ENCODE data around the gene KRTAP17-1. TPM values are rescaled to one million over a fixed set of nuclear protein-coding genes. Genes with fewer than 3 reads are reported as not detected.

KRTAP17-1 gene
- total and polyA plus RNA-seq, 2 of the 4 experiments (the other 2 are of a cell fraction), result not detected

- no peak for ATAC-seq (ENCODE audit: low read depth)
- in situ Hi-C loops (cut with MboI; ENCODE audit: low sequenced_read_pairs), result loop anchor here (5.0 kb wide), 1 partner anchor 417 kb away; no protein-coding TSS in a partner anchor
- BruUV-seq (replicated peaks), result no TSS peak
These were observed 8.9 kb upstream of the KRTAP17-1 start for GRCh38 chr17:41324180-41325075.

More at GRCh38 chr17:41324180-41325075, 8.9 kb upstream of the KRTAP17-1 start:
- WGBS, 2 experiments (ENCODE audit: extremely low coverage in 2 of 2, insufficient read length in 1 of 2), result 87% methylated on average over 13 of the region's 16 CpGs; no CpG with 5 or more reads in 1 of the 2 experiments
- no peak overlapping the region for H4K5ac ChIP-seq (ENCODE audit: low read depth, low read length)
- H3K9me3 ChIP-seq (ENCODE audit: control insufficient read depth, insufficient read depth, low read length), result peaks cover 4% of the 10 kb centered on the region; the same call in 1 of the 2 replicates
- peak overlapping the region; percentile 44; the same call in 2 of the 3 replicates for H2BK15ac ChIP-seq (ENCODE audit: low read depth, low read length)
- H3K79me1 ChIP-seq (ENCODE audit: low read depth in 1 of 2, low read length in 2 of 2), result no peaks in the 10 kb centered on the region
- H2AK9ac ChIP-seq (replicated peaks; ENCODE audit: low read depth, low read length, poor library complexity), result peak overlapping the region; percentile 63
- H3K27me3 ChIP-seq (ENCODE audit: control insufficient read depth, insufficient read depth, low read length), result no peaks in the 10 kb centered on the region
- intact Hi-C loops (cut with micrococcal nuclease), result loop anchor here (5.0 kb wide), 2 partner anchors 262 to 323 kb away; partner anchors contain the start of gene KRTAP2-3
- peak overlapping the region; percentile 72 for H3K4ac ChIP-seq (ENCODE audit: low read depth, low read length)
- H2AFZ ChIP-seq (replicated peaks; ENCODE audit: low read length, poor library complexity), result peak overlapping the region; percentile 51
- H3K27ac ChIP-seq (ENCODE audit: insufficient read depth, low read length), result no peak overlapping the region
- peak overlapping the region; percentile 15 for H2BK5ac ChIP-seq (ENCODE audit: low read depth, low read length, poor library complexity, severe bottlenecking)
- H3K4me3 ChIP-seq (ENCODE audit: insufficient read depth, low read depth, low read length), result no peak overlapping the region
- dilution Hi-C loops (cut with HindIII; ENCODE audit: low sequenced_read_pairs, unreplicated experiment), result no loop called here
- H3K9me1 ChIP-seq (ENCODE audit: insufficient read depth, low read length), result peaks cover 3% of the 10 kb centered on the region; the same call in 1 of the 2 replicates
- H2BK120ac ChIP-seq (ENCODE audit: low read depth, low read length), result peak overlapping the region; percentile 73
- no peak overlapping the region for H3K56ac ChIP-seq (ENCODE audit: extremely low read depth, insufficient read depth, low read length)
- H4K20me1 ChIP-seq (ENCODE audit: insufficient read depth, low read length), result no peaks in the 10 kb centered on the region
- no peak overlapping the region for H3K9ac ChIP-seq (ENCODE audit: low read depth, low read length)
- peak overlapping the region in 1 of 2 experiments; percentile 26; a peak in 1 of 4 replicates for H4K8ac ChIP-seq (ENCODE audit: low read depth in 2 of 2, low read length in 2 of 2)
- H3K4me1 ChIP-seq (ENCODE audit: control insufficient read depth, insufficient read depth, low read length), result peaks cover 2% of the 10 kb centered on the region
- TF ChIP-seq CTCF (conservative IDR thresholded peaks at IDR 0.05; ENCODE audit: low read depth, low read length), result peak; percentile 27
- TF ChIP-seq POLR2A (IDR thresholded peaks at IDR 0.05; ENCODE audit: low read depth, low read length), result no peak
- TF ChIP-seq RFX5 (IDR thresholded peaks at IDR 0.05; ENCODE audit: low read depth, low read length), result no peak
- ChIA-PET POLR2A (ENCODE audit: unreplicated experiment) (no interaction called here), CTCF (interaction anchor here (0.6 to 0.9 kb wide), 2 partner anchors 224 to 468 kb away, joined by 3 read pairs; no protein-coding TSS in a partner anchor)
- H4K91ac ChIP-seq (ENCODE audit: insufficient read depth, low read depth, low read length), result peak overlapping the region; percentile 85
- H2AK5ac ChIP-seq (ENCODE audit: low read depth, low read length), result peak overlapping the region; percentile 76
- H3K23ac ChIP-seq (ENCODE audit: low read depth, low read length), result no peak overlapping the region
- peak overlapping the region; percentile 84; the same call in 1 of the 2 replicates for H2BK20ac ChIP-seq (ENCODE audit: low read depth, low read length)
- H3K4me2 ChIP-seq (ENCODE audit: low read depth, low read length), result no peak overlapping the region
- DNase-seq, result peak; percentile 8
- no peak overlapping the region for H3K18ac ChIP-seq (ENCODE audit: low read depth, low read length)
- no peaks in the 10 kb centered on the region for H3K36me3 ChIP-seq (ENCODE audit: control insufficient read depth, insufficient read depth, low read length)
- no peak overlapping the region for H3K14ac ChIP-seq (replicated peaks; ENCODE audit: low read depth, low read length)
